HepG2 (cell line): ENCODE results near the gene MAP4K3. TPM values are rescaled to one million over a fixed set of nuclear protein-coding genes. Genes with fewer than 3 reads are reported as not detected.

ENCODE experiments used
- HINFP ChIP-seq: sonication (generic); formaldehyde crosslinking; IDR thresholded peaks from 2 replicates; pipeline ENCODE4 v1.4.0; 2020; ENCODE audit warnings: low read depth, mild to moderate bottlenecking, missing genetic modification reagents
- IKZF1 ChIP-seq: fragments of 450-650 bp; IDR thresholded peaks from 2 replicates; pipeline ENCODE4 v1.7.1; 2016
- KAT8 ChIP-seq: IDR thresholded peaks from 2 replicates; pipeline ENCODE4 v1.6.1; 2016; ENCODE audit warnings: missing genetic modification reagents, missing compliant biosample characterization
- NRL ChIP-seq: sonication (generic); formaldehyde crosslinking; IDR thresholded peaks from 2 replicates; pipeline ENCODE4 v1.5.0; 2020; ENCODE audit warnings: missing genetic modification reagents, mild to moderate bottlenecking, moderate library complexity, borderline replicate concordance
- RORA ChIP-seq: sonication (generic); formaldehyde crosslinking; IDR thresholded peaks from 2 replicates; pipeline ENCODE4 v1.5.0; 2020; ENCODE audit warnings: mild to moderate bottlenecking, missing genetic modification reagents, moderate library complexity
- SP1 ChIP-seq, 2 experiments: fragments of 450-650 bp in 1 of 2; sonication (generic) in 1 of 2; formaldehyde crosslinking in 1 of 2; IDR thresholded peaks; 2 replicates each; pipeline versions ENCODE4 v1.4.0 to v1.6.1; 2016 to 2020; ENCODE audit warnings: missing genetic modification reagents in 1 of 2
- ZKSCAN5 ChIP-seq: sonication (generic); formaldehyde crosslinking; IDR thresholded peaks from 2 replicates; pipeline ENCODE4 v1.5.1; 2020; ENCODE audit warnings: mild to moderate bottlenecking, missing genetic modification reagents
- ZNF280B ChIP-seq: sonication (generic); formaldehyde crosslinking; IDR thresholded peaks from 2 replicates; pipeline ENCODE4 v1.5.0; 2020; ENCODE audit warnings: missing genetic modification reagents, mild to moderate bottlenecking, borderline replicate concordance
- ZNF512 ChIP-seq: sonication (generic); formaldehyde crosslinking; IDR thresholded peaks from 2 replicates; pipeline ENCODE4 v1.4.0; 2020; ENCODE audit warnings: mild to moderate bottlenecking, missing genetic modification reagents
- ZNF687 ChIP-seq: sonication (generic); formaldehyde crosslinking; IDR thresholded peaks from 2 replicates; pipeline ENCODE4 v1.5.1; 2020; ENCODE audit warnings: mild to moderate bottlenecking, missing genetic modification reagents, moderate library complexity
- ZXDC ChIP-seq: sonication (generic); formaldehyde crosslinking; IDR thresholded peaks from 2 replicates; pipeline ENCODE4 v1.5.0; 2020; ENCODE audit warnings: mild to moderate bottlenecking, missing genetic modification reagents
- polyA plus RNA-seq, 8 experiments: library from polyadenylated mRNA; depleted of rRNA in 3 of 8; stranded (reverse) in 7 of 8; unstranded in 1 of 8; fragments of >200 nt; fragmentation: Illumina TruSeq in 4 of 8; extraction: Trizol in 4 of 8; gene quantifications; 2 replicates each; pipeline versions ENCODE4 v1.2.1 to v1.2.3, GENCODE V29; 2011 to 2016; ENCODE audit warnings: low read depth in 4 of 8, missing spikeins in 1 of 8, mixed read lengths in 1 of 8; ENCODE audit not compliant: insufficient read depth in 1 of 8
- total RNA-seq, 5 experiments: library from RNA; depleted of rRNA; stranded (reverse); fragments of >200 nt; fragmentation: Illumina TruSeq; extraction: Trizol; gene quantifications; 2 replicates each; pipeline ENCODE4 v1.2.3, GENCODE V29; 2016; ENCODE audit warnings: low read depth in 1 of 5

Gene MAP4K3
- total and polyA plus RNA-seq, 2 of the 13 experiments (the other 11 are each of a cell fraction or from before 2014, with no cell fraction given) = 45.9 to 53.2 TPM

- no peak for TF ChIP-seq ZNF687 (CRISPR knock-in tag)
- TF ChIP-seq IKZF1 = no peak
- no peak for TF ChIP-seq ZNF512 (CRISPR knock-in tag)
- TF ChIP-seq HINFP (CRISPR knock-in tag) = no peak
- TF ChIP-seq ZXDC (CRISPR knock-in tag) = no peak
- TF ChIP-seq SP1 (IDR thresholded peaks at IDR 0.05) = no peak
- TF ChIP-seq SP1 (CRISPR knock-in tag; IDR thresholded peaks at IDR 0.05) = no peak
- TF ChIP-seq KAT8 (CRISPR knock-in tag) = no peak
- no peak for TF ChIP-seq ZKSCAN5 (CRISPR knock-in tag)
- TF ChIP-seq ZNF280B = no peak
- TF ChIP-seq RORA (CRISPR knock-in tag) = no peak
- TF ChIP-seq NRL = no peak
Measured at GRCh38 chr2:39334529-39334928, 102.6 kb downstream of the MAP4K3 start (continued).
